Endothelial cell of umbilical vein (primary cell): ENCODE results near the gene MRPL34. TPM values are rescaled to one million over a fixed set of nuclear protein-coding genes. Genes with fewer than 3 reads are reported as not detected.

Source experiments
- BruUV-seq: library from RNA; stranded (reverse); fragments of 400-500 nt; replicated peaks from 2 replicates; lab custom pipeline; 2021; lab: Mats Ljungman, UMichigan
- CTCF ChIA-PET: fragments of 300-600, 350-600 bp; sonication (Branson Sonifier 250); formaldehyde crosslinking; loops from one replicate; lab custom pipeline; 2021; ENCODE audit warnings: antibody characterized with exemption, inconsistent platforms; lab: Charles Lee
- POLR2A ChIA-PET: fragments of 300-600, 350-600 bp; sonication (Branson Sonifier 250); formaldehyde crosslinking; loops from one replicate; lab custom pipeline; 2021; ENCODE audit warnings: antibody characterized with exemption, inconsistent platforms; lab: Charles Lee
- DNase-seq: peaks from one replicate; pipeline ENCODE4 v3.0.0-alpha.2; 2011; ENCODE audit warnings: low read depth, low spot score
- FAIRE-seq: peaks from 2 replicates; lab custom pipeline; 2011; peaks lifted over from hg19 to GRCh38; lab: Jason Lieb, UNC
- H2AFZ ChIP-seq: 2 replicates; pipeline ENCODE4 v1.6.0; 2012; ENCODE audit warnings: low read depth, low read length, control low read depth, inconsistent platforms
- H3K27ac ChIP-seq: 2 replicates; pipeline ENCODE4 v1.5.1; 2011; ENCODE audit warnings: low read depth, mild to moderate bottlenecking, control low read depth, low read length, moderate library complexity; ENCODE audit not compliant: insufficient read depth
- H3K27me3 ChIP-seq, 2 experiments: 2 replicates each; pipeline versions ENCODE4 v1.6.0 to v1.6.1; 2011; ENCODE audit warnings: low read length in 2 of 2, mixed read lengths in 1 of 2; ENCODE audit not compliant: control insufficient read depth in 2 of 2, insufficient read depth in 2 of 2
- H3K36me3 ChIP-seq, 2 experiments: 2 replicates in 1 of 2; 3 replicates in 1 of 2; pipeline ENCODE4 v1.5.1; 2011; ENCODE audit warnings: low read length in 2 of 2, mild to moderate bottlenecking in 1 of 2, moderate library complexity in 1 of 2; ENCODE audit not compliant: control insufficient read depth in 2 of 2, insufficient read depth in 2 of 2; ENCODE audit errors: extremely low read depth in 1 of 2
- H3K4me1 ChIP-seq: 3 replicates; pipeline ENCODE4 v1.5.1; 2011; ENCODE audit warnings: mild to moderate bottlenecking, low read length; ENCODE audit not compliant: control insufficient read depth, insufficient read depth; ENCODE audit errors: extremely low read depth
- H3K4me2 ChIP-seq: 2 replicates; pipeline ENCODE4 v1.6.1; 2011; ENCODE audit warnings: low read length, control low read depth, mixed read lengths; ENCODE audit not compliant: insufficient read depth
- H3K4me3 ChIP-seq, 3 experiments: fragments of 200-600 bp in 1 of 3; sonication (generic), shearing (Covaris generic) in 1 of 3; replicated peaks in 1 of 3; 2 replicates each; pipeline ENCODE4 v1.5.1; 2011 to 2016; ENCODE audit warnings: control low read depth in 3 of 3, low read length in 3 of 3, mild to moderate bottlenecking in 2 of 3, inconsistent platforms in 1 of 3, low read depth in 1 of 3, moderate library complexity in 1 of 3; ENCODE audit not compliant: insufficient read depth in 1 of 3
- H3K79me2 ChIP-seq: 2 replicates; pipeline ENCODE4 v1.6.0; 2012; ENCODE audit warnings: low read length, inconsistent platforms; ENCODE audit not compliant: control insufficient read depth, insufficient read depth
- H3K9ac ChIP-seq: replicated peaks from 2 replicates; pipeline ENCODE3; 2011; ENCODE audit warnings: low read length, control low read depth; ENCODE audit not compliant: insufficient read depth; ENCODE audit errors: extremely low read depth
- H3K9me1 ChIP-seq: replicated peaks from 3 replicates; pipeline ENCODE4 v1.6.0; 2011; ENCODE audit warnings: mild to moderate bottlenecking, low read length; ENCODE audit not compliant: control insufficient read depth, insufficient read depth; ENCODE audit errors: extremely low read depth
- H3K9me3 ChIP-seq: replicated peaks from 2 replicates; pipeline ENCODE4 v1.5.1; 2012; ENCODE audit warnings: low read length, inconsistent platforms; ENCODE audit not compliant: control insufficient read depth, insufficient read depth
- H4K20me1 ChIP-seq: replicated peaks from 2 replicates; pipeline ENCODE3; 2011; ENCODE audit warnings: mild to moderate bottlenecking, low read length; ENCODE audit not compliant: control insufficient read depth, insufficient read depth; ENCODE audit errors: extremely low read depth
- CTCF ChIP-seq, 2 donors: IDR thresholded peaks; 1 replicate in 1 of 2; 2 replicates in 1 of 2; pipeline ENCODE4 v1.5.1; 2011; ENCODE audit warnings: low read length in 2 of 2, mild to moderate bottlenecking in 2 of 2, moderate library complexity in 2 of 2, control low read depth in 1 of 2, inconsistent platforms in 1 of 2, low read depth in 1 of 2; ENCODE audit not compliant: insufficient read depth in 1 of 2; ENCODE audit errors: extremely low read depth in 1 of 2
- FOS ChIP-seq: IDR thresholded peaks from 2 replicates; pipeline ENCODE4 v1.6.1; 2011; ENCODE audit warnings: mild to moderate bottlenecking, low read length, moderate library complexity, borderline replicate concordance; ENCODE audit not compliant: insufficient read depth
- GATA2 ChIP-seq: IDR thresholded peaks from 2 replicates; pipeline ENCODE4 v1.7.0; 2011; ENCODE audit warnings: low read depth, mild to moderate bottlenecking, moderate library complexity, mixed read lengths, low read length; ENCODE audit not compliant: insufficient read length, insufficient read depth
- JUN ChIP-seq: IDR thresholded peaks from 2 replicates; pipeline ENCODE4 v1.6.1; 2011; ENCODE audit warnings: borderline replicate concordance, low read depth; ENCODE audit not compliant: insufficient read length, insufficient read depth
- MAX ChIP-seq: IDR thresholded peaks from 2 replicates; pipeline ENCODE4 v1.6.1; 2011; ENCODE audit not compliant: insufficient read depth, insufficient read length
- MYC ChIP-seq: IDR thresholded peaks from one replicate; pipeline ENCODE4 v1.6.1; 2011; ENCODE audit warnings: mild to moderate bottlenecking, low read depth, low read length
- POLR2A ChIP-seq: IDR thresholded peaks from 2 replicates; pipeline ENCODE4 v1.6.1; 2012; ENCODE audit warnings: low read depth, mild to moderate bottlenecking, control low read depth, low read length
- POLR2AphosphoS5 ChIP-seq: IDR thresholded peaks from 2 replicates; pipeline ENCODE4 v1.6.1; 2012; ENCODE audit warnings: low read depth, mild to moderate bottlenecking, control low read depth, low read length, moderate library complexity; ENCODE audit not compliant: insufficient read depth
- dilution Hi-C: fragments of 300-500 bp; cut with MboI; formaldehyde crosslinking; loops from one replicate; pipeline ENCODE4 v1.15.0; 2019; ENCODE audit warnings: low sequenced_read_pairs; ENCODE audit not compliant: extremely low pct_ligation_motif_present
- intact Hi-C: fragments of 100-400 bp; cut with micrococcal nuclease; formaldehyde crosslinking; loops from one replicate; pipeline ENCODE4 v1.10.0; 2022
- polyA plus RNA-seq, 4 experiments: library from polyadenylated mRNA; depleted of rRNA in 3 of 4; stranded (reverse) in 3 of 4; unstranded in 1 of 4; fragments of >200 nt; gene quantifications; 2 replicates each; pipeline versions ENCODE4 v1.2.1 to v1.2.3, GENCODE V29; 2011 to 2012; ENCODE audit warnings: missing spikeins in 1 of 4
- total RNA-seq: library from RNA; stranded (reverse); gene quantifications from 2 replicates; pipeline ENCODE4 v1.2.3, GENCODE V29; 2021

MRPL34 gene
- total and polyA plus RNA-seq, 2 donors (not counting 3 experiments of a cell fraction or from before 2014, with no cell fraction given), result 45.5 to 55.7 TPM

DNA sequence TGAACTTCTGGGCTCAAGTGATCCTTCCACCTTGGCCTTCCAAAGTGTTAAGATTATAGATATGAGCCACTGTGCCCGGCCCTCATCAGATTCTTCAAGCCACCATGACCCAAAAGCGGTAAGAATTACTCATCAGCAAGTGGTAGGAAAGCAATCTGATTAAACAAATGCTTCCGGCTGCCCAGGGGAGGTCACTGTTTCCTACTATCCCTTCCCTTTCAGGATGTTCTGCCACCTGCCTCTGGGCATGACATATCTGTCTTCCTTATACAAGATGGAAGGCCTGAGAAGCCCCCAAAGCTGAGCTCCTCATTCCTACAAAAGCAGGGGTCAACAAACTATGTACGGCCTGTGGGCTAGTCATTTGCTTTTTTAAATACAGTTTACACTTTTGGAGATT is 9.4 kb upstream of the MRPL34 start:
- ChIA-PET POLR2A (no interaction called here), CTCF (interaction anchor here (0.7 to 1.6 kb wide), 2 partner anchors 9 to 32 kb away, joined by 3 to 10 read pairs; partner anchors contain the start of gene MRPL34)
- Histone ChIP-seq H3K4me1 (peaks cover 12% of the 10 kb centered on the region), H3K4me3 (no peak overlapping the region), H4K20me1 (no peaks in the 10 kb centered on the region), H3K36me3 (peaks cover 0 to 3% of the 10 kb centered on the region in 2 experiments), H3K4me2 (no peak overlapping the region), H3K9me1 (no peaks in the 10 kb centered on the region), H3K27ac (no peak overlapping the region), H3K27me3 (no peaks in the 10 kb centered on the region), H3K9me3 (no peaks in the 10 kb centered on the region), H2AFZ (no peak overlapping the region), H3K79me2 (no peaks in the 10 kb centered on the region), H3K9ac (no peak overlapping the region)
- TF ChIP-seq JUN (peak; percentile 33), GATA2 (peak; percentile 70), POLR2A (no peak), POLR2AphosphoS5 (peak; percentile 31), FOS (peak; percentile 62), CTCF (IDR thresholded peaks at IDR 0.05; ENCODE audit: extremely low read depth in 1 of 2, insufficient read depth in 1 of 2, low read depth in 1 of 2, low read length in 2 of 2) (no peak), MAX (no peak), MYC (no peak)
- dilution Hi-C loops, result no loop called here
- no TSS peak for BruUV-seq
- intact Hi-C loops, result no loop called here
- peak; percentile 84 for FAIRE-seq
- peak; percentile 61 for DNase-seq
